Measurements from ENCODE around the gene CYTH4.
"Not testable (repeated sequence)": the region's sequence is repeated elsewhere in the genome, so short reads cannot be mapped to it uniquely, and the experiment has no call there.

Gene CYTH4

DNA sequence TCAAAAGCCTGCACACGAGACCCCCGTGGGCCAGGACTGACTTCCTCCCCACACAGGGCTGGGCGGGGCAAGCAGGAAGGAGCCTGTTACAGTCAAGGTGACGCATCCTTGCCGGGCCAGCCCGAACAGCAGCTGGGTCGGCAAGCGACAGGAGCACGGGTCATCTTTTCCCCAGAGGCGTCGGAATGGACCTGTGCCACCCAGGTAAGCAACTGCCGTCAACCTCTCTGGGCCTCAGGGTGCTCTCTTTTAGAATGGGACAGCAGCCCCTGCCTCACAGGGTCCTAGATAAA, at the start of gene CYTH4:
Gene CYTH4, plus strand, starts transcription at position 124 of the 293 bp plus-strand sequence. Its CDS starts 62 bp downstream, at position 186.
- DNase-seq (ENCODE audit: low spot score) = no peak

GRCh38 chr22:37233371-37233750, 48.9 kb upstream of the CYTH4 start:
- not testable (repeated sequence) for DNase-seq (ENCODE audit: low spot score)

DNA sequence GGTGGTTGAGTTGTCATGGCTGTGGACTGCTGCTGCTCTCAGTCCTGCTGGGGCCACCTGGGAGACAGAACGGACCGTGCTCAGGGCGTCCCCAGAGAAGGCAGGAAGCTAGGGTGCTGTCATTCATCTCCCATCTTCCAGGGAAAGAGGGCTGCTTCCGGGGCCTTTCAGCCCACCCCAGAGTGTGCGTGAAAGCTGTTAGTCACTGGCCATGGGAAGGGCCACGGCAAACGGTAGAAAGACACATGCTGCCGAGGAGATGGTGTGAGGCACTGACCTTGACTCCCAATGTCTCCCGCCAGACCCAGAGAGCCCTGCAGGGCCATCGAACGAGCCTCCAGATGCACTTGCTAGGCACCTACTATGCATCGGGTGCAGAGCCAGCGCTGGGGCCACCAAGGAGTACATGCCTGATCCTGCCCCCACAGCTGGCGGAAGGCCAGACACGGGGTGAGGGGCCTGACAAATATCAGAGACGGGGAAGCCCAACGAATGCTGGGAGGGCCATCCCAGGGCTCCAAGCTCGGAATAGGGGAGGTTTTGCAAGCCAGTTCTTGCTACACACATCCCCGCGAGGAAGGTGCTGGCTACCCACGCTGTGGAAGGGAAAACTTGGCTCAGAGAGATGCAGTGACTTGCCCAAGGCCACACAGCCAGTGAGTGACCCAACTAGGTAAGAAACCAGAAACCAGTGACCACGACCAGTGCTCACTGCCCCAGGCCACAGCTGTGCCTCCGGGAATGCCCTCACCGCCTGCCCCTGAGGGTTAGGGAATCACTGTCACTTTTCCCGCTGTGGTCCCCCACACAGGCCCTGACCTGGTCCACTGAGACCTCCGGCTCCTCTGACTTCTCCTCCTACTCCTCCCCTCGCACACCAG, 48.3 kb upstream of the CYTH4 start:
- no peak for DNase-seq (ENCODE audit: low spot score)

GRCh38 chr22:37234736-37235711, 47.3 kb upstream of the CYTH4 start:
- no peak for DNase-seq (ENCODE audit: low spot score)

DNA sequence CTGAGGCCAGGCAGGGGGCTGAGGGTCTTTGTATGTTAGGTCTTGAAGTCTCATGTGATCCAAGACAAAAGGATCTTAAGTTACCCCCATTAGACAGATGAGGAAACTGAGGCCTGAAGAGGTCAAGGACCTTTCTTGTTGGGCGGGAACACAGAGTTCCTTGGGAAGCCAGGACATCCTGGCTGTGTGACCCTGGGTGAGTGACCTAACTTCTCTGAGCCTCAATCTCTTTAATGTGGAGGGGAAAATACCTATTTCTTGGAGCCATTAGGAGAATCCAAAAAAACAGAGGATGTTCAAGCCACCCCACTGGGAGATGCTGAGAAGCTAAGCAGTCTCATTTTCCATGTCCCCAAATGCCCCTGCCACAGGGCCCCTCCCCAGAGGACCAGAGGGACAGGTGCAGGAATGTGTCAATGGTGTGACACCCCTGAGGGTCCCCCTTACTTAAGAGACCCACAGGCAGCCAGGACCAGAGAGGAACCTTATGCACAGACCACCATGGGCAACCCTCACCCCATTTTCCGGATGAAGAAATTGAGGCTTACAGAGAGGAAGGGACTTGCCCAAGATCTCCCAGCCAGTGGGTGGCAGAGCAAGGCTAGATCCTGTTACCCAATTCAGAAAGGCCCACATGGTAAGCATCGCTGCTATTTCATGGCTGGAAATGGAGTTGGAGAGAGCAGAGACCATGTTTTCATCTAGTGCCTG, 46.3 kb upstream of the CYTH4 start:
- DNase-seq (ENCODE audit: low spot score) = no peak

GRCh38 chr22:37237371-37238268, 44.7 kb upstream of the CYTH4 start:
- no peak for DNase-seq (ENCODE audit: low spot score)

DNA sequence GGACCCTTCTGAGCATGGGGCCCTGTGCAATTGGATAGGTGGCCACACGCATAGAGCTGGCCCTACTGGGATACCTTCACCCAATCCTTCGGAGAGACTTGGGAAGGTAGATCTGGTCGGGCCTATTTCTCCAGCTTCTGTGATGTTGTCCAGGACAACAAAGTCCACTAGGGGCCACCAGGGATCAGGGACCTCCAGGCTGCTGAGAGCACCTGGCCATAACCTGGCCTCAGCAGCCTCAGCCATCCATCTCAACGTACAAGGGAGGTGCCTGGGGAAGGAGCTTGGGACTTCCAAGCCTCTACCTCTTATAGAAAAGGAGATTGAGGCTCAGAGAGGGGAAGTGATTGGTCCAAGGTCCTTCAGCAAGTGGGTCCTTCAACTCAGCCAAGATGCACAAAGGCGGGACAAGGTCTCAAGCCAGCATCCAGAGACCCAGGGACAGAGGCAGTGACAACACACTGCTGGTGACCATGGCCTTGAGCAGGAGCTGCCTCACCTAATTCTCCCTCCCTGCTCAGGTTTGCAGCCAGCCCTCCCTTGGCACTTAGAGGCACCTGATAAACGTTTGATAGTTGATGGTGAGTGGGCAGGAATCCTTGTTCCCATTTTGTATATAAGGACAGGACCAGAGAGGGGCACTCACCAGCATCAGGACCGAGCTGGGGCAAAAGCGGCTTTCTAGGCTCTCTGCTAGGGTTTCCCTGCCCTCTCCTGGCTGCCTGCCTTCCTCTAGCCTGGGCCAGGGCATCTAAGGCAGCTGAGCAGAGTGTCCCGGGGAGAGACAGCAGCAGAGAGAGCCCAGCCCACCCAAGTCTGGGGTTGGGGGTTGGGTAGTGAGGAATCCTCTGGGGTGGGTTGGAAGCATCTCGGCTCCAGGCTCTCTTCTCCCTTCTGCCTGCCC, 42.7 kb upstream of the CYTH4 start:
- no peak for DNase-seq (ENCODE audit: low spot score)

GRCh38 chr22:37240240-37240940, 41.9 kb upstream of the CYTH4 start:
- DNase-seq (ENCODE audit: low spot score) = no peak

- no peak for DNase-seq (ENCODE audit: low spot score)
These were observed 41.4 kb upstream of the CYTH4 start for GRCh38 chr22:37240941-37241320.

DNA sequence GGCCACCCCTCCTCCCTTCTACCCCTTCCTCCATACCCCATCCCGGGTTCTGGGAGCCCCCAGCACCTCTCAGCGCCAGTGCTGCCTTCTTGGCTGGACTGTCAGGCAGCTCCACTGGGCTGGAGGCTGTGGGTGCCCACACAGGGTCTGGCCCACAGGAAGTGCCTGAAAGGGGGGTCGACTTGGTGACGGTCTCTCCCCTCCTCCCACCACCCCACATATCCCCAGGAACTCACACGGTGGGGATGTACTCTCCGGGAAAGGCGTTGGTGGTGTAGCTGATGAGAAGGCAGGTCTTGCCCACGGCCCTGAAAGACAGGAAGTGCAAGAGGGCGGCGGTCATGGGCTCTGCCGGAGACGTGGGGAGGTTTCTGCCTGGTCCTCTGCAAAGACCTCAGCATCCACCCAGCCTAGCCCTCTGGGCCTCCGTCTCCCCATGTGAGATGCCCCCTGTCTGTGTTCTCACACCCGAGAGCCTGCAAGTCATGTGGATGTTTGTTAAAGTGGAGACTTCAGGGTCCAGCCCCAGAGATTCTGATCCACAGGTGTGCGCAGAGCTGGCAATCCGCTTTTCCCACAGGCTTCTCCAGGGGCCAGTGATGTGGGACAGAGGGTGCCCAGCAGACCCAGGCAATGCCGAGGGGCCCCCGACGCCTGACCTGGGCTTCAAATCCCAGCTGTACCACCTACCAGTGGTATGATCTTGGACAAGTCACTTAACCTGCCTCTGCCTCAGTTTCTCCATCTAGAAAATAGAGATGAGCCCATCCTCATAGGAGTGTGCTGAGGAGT, 40.8 kb upstream of the CYTH4 start:
- no peak for DNase-seq (ENCODE audit: low spot score)

DNA sequence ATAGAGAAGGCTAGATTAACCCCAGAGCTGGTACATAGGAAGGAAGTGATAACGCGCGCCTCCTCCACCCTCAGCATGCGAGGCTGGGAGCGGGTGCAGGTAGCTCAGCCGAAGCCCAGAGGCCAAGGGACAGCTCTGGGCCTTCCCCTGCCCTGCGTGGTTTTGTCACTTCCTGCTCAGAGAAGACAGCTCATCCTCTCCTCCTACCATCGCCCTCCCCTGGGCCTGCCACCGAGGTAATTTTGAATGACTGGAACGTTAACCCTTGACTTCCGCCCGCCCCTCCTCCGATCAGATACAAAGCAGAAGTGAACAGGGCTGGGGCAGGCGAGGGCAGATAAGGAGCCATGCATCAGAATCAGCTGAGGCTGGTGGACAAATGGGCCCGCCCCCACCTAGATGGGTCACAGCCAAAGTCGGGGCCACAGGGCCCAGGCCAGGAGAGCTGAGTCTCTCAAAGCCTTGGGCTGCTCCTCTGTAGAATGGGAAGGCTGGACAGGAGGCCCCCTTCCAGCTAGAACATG, 39.9 kb upstream of the CYTH4 start:
- DNase-seq (ENCODE audit: low spot score) = no peak

GRCh38 chr22:37243402-37244113, 38.8 kb upstream of the CYTH4 start:
- no peak for DNase-seq (ENCODE audit: low spot score)

GRCh38 chr22:37244114-37244921, 38.0 kb upstream of the CYTH4 start, which contains the start of gene RAC2:
RAC2 (minus strand) TSS chr22:37244269; CDS start chr22:37244148, 121 bp downstream.
- DNase-seq (ENCODE audit: low spot score) = no peak

DNA sequence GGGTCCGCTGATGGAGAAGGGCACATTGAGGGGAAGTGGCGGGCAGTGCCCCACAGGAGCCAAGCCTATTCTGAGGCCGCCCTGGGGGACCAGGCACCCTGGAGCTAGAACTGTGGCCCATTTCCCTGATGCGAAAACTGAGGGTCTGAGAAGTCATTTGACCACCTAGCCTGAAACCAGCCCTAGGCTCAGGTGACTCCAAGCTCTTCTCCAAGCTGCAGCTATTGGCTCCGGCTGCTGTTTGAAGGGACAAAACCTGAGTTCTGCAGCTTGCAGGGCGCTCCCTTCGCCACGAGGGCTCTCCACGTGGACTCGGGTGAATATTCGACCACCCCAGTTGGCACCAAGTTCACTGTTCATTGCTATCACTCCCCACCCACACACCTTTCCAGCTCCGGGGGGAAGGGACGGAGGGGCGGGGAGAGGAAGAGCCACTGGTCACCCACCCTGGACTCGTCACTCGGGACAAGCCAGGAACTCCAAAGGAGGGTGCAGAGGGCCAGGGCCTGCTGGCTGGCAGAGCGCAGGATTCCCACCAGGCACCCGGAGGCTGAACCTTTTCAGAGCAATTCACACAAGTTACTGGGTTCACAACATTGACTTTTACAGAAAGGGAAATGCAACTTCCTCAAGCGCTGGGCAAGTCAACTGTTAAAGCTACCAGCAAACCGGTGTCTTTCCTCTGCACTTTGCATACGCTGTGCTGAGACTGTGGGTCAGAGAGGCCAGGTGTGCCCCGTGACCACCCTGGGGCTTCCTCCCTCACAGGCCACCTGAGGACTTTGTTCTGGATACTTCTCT, 37.2 kb upstream of the CYTH4 start:
- no peak for DNase-seq (ENCODE audit: low spot score)

GRCh38 chr22:37245740-37246139, 36.6 kb upstream of the CYTH4 start:
- DNase-seq (ENCODE audit: low spot score) = no peak

GRCh38 chr22:37248251-37248650, 34.1 kb upstream of the CYTH4 start:
- DNase-seq (ENCODE audit: low spot score) = no peak

Data from AG08396 (cell line).